Embryonic facial prominence (tissue), 1 donor: ENCODE measurements around the gene PIKFYVE.
"Not testable (repeated sequence)": the region's sequence is repeated elsewhere in the genome, so short reads cannot be mapped to it uniquely, and the experiment has no call there.

Experiments used
- DNase-seq: peaks from one replicate; pipeline ENCODE4 v3.0.0-alpha.2; 2016; ENCODE audit errors: extremely low spot score

Gene PIKFYVE

GRCh38 chr2:208255557-208256106, 10.4 kb upstream of the PIKFYVE start:
- DNase-seq: no peak

- no peak for DNase-seq
These were observed 9.8 kb upstream of the PIKFYVE start for GRCh38 chr2:208256192-208256782.

GRCh38 chr2:208256849-208257813, 8.9 kb upstream of the PIKFYVE start:
- not testable (repeated sequence) for DNase-seq

GRCh38 chr2:208265371-208265800, 669 bp upstream of the PIKFYVE start:
- no peak for DNase-seq

- DNase-seq: no peak
These were observed 468 bp downstream of the PIKFYVE start for GRCh38 chr2:208266553-208266893.

GRCh38 chr2:208266936-208267335, 881 bp downstream of the PIKFYVE start:
- no peak for DNase-seq

GRCh38 chr2:208267526-208267925, 1.5 kb downstream of the PIKFYVE start:
- DNase-seq: not testable (repeated sequence)

GRCh38 chr2:208268156-208268952, 2.3 kb downstream of the PIKFYVE start:
- DNase-seq: no peak

GRCh38 chr2:208269091-208269490, 3.0 kb downstream of the PIKFYVE start:
- no peak for DNase-seq

GRCh38 chr2:208274748-208275147, 8.7 kb downstream of the PIKFYVE start:
- DNase-seq: no peak

- no peak for DNase-seq
These were observed 12.5 kb downstream of the PIKFYVE start for GRCh38 chr2:208278549-208278948.

GRCh38 chr2:208279236-208279635, 13.2 kb downstream of the PIKFYVE start:
- no peak for DNase-seq

- no peak for DNase-seq
These were observed 14.2 kb downstream of the PIKFYVE start for GRCh38 chr2:208280234-208280633.

GRCh38 chr2:208280933-208281332, 14.9 kb downstream of the PIKFYVE start:
- DNase-seq: no peak

- no peak for DNase-seq
These were observed 19.8 kb downstream of the PIKFYVE start for GRCh38 chr2:208285853-208286252.

GRCh38 chr2:208294482-208295024, 28.5 kb downstream of the PIKFYVE start:
- no peak for DNase-seq

- no peak for DNase-seq
These were observed 29.8 kb downstream of the PIKFYVE start for GRCh38 chr2:208295834-208296233.

GRCh38 chr2:208296610-208297009, 30.6 kb downstream of the PIKFYVE start:
- DNase-seq: no peak

- no peak for DNase-seq
These were observed 31.9 kb downstream of the PIKFYVE start for GRCh38 chr2:208297961-208298360.

GRCh38 chr2:208300847-208301618, 35.0 kb downstream of the PIKFYVE start:
- DNase-seq: no peak

- no peak for DNase-seq
These were observed 38.1 kb downstream of the PIKFYVE start for GRCh38 chr2:208304157-208304556.
